HT-29 (cell line): ENCODE measurements around the gene SIGLEC7. TPM values are rescaled to one million over a fixed set of nuclear protein-coding genes. Genes with fewer than 3 reads are reported as not detected.

Experiments used
- DNase-seq: peaks from one replicate; pipeline ENCODE4 v3.0.0-alpha.2; 2015; ENCODE audit warnings: low spot score
- total RNA-seq: library from RNA; depleted of rRNA; stranded (reverse); fragments of >200 nt; shearing (Covaris generic); gene quantifications from 2 replicates; pipeline ENCODE4 v1.2.3, GENCODE V29; 2014

SIGLEC7 gene
- total RNA-seq, 1 experiment from 2014 or later = not detected

- DNase-seq = no peak
Observed at GRCh38 chr19:51116736-51117286, 25.3 kb upstream of the SIGLEC7 start.

DNA sequence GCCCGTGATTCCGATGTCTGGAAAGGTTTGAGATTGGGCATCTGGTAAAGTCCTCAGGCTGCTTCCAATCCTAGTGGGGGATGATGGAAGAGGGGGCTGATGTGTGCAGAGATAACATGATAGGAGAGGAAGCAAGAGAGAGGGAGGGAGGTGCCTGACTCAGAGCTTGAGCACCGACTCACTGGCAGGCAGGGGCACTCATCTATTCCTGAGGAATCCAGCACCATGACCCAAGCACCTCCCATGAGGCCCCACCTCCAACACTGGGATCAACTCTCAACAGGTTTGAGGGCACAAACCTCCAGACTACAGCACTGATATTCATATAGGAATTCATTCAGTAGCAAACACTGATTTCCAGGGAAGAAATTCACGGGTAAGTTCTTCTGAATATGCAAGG is 23.0 kb upstream of the SIGLEC7 start:
- no peak for DNase-seq

GRCh38 chr19:51119611-51120010 is 22.5 kb upstream of the SIGLEC7 start:
- DNase-seq = no peak

DNA sequence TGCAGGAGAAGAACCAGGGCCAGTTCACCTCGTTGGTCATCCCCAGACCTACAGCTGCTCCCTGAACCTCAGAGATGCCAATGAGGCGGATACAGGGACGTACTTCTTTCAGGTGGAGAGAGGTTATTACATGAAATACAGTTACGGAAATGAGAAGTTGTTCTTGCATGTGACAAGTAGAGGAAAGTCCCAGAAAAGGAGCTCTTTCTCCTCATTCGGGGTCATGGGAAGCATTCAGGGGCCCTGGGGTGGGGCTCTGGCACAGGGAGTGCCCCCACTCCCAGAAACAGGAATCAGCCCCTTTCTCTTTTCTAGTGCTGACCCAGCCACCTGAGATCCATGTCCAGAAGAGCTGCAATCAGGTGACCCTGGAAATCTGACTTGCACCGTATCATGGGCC is 21.9 kb upstream of the SIGLEC7 start:
- no peak for DNase-seq

DNA sequence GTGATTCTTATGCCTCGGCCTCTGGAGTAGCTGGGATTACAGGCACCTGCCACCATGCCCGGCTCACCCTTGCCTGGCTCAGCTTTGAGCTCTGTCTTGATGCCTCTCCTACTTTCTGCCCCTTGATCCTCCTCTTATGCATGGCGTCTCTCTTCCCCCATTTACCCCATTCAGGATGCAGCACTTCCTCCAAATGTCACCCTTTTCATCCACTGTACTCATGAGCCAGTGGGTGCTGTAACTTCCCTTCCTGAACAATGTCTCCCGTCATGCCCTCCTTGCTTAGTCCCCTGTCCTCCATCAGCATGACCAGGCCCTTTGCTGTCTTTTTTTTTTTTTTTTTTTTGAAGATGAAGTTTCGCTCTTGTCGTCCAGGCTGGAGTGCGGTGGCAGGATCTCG is 20.8 kb upstream of the SIGLEC7 start:
- no peak for DNase-seq

- no peak for DNase-seq
Observed at GRCh38 chr19:51122112-51122981, 19.8 kb upstream of the SIGLEC7 start.

DNA sequence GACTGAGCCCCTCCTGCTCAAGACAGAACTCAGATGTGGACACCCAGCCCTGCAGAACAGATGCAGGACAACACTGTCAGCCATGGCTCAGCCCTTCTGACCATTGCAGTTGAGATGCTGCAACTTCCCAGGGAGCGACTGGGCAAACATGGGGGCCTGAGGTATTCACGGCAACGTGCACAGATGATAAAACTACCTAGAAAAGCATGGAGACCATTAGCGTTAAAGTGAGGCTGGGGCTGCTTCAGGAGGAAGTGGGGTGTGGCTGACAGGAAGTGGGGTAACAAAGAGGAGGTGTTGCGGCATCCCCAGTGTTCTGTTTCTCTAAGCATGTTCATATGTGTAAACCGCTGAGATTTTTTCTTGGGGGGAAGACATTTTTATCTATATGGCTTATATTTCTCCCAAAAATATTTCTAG is 18.7 kb upstream of the SIGLEC7 start:
- DNase-seq = no peak

GRCh38 chr19:51123802-51124201 is 18.3 kb upstream of the SIGLEC7 start:
- no peak for DNase-seq

- DNase-seq = no peak
Observed at GRCh38 chr19:51124216-51124615, 17.9 kb upstream of the SIGLEC7 start.

DNA sequence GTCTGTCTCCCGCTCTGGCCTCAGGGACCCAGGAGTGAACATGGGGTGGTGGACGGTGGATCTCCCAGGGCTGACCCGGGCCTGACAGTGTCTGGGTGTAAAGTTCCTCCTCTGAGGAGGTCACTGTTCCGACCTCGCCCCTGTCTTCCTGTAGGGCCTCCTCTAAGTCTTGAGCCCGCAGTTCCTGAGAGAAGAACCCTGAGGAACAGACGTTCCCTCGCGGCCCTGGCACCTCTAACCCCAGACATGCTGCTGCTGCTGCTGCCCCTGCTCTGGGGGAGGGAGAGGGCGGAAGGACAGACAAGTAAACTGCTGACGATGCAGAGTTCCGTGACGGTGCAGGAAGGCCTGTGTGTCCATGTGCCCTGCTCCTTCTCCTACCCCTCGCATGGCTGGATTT is 17.4 kb upstream of the SIGLEC7 start, which contains the start of gene SIGLEC9:
TSS of gene SIGLEC9 (plus strand) at position 178 of the 400 bp plus-strand sequence. CDS start at position 247, 69 bp downstream.
- no peak for DNase-seq

DNA sequence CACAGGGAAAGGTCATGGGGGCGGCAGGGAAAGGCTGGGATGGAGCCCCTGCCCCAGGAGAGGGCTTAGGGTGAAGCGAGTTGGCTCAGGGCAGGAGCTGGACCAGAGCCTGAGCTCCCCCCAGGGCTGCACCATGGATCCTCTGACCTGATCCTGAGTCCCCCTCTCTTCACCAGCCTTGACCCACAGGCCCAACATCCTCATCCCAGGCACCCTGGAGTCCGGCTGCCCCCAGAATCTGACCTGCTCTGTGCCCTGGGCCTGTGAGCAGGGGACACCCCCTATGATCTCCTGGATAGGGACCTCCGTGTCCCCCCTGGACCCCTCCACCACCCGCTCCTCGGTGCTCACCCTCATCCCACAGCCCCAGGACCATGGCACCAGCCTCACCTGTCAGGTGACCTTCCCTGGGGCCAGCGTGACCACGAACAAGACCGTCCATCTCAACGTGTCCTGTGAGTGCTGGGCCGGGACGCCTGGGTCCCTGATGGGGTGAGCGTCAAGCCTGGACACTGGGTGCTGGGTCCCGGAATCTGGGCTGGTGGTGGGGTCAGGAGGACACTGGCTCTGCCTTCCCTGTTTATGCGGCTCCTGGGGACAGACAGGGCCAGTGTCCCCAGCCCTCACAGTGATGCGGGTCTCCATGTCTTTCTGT is 16.6 kb upstream of the SIGLEC7 start:
- DNase-seq = no peak

DNA sequence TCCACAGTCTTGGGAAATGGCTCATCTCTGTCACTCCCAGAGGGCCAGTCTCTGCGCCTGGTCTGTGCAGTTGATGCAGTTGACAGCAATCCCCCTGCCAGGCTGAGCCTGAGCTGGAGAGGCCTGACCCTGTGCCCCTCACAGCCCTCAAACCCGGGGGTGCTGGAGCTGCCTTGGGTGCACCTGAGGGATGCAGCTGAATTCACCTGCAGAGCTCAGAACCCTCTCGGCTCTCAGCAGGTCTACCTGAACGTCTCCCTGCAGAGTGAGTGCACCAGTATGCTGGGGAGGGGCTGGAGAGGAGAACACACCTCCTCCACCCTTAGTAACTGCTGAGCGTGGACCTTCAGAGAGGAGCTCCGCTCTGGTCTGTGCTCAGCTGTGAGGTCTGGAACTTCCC is 15.1 kb upstream of the SIGLEC7 start:
- DNase-seq = no peak

DNA sequence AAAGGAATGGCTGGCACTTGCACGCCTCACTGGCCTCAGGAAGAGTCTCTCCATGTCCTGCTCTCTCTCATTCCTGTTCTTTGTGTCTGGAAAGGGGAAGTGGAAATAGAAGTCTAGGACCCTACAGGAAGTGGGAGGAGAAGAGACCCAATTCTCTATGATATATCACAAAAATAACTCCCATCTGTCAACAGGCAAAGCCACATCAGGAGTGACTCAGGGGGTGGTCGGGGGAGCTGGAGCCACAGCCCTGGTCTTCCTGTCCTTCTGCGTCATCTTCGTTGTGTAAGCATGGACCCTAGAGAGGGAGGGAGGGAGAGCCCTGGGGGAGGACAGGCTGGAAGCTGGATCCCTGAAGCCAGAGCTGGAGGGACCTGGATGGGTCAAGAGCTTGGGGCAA is 14.3 kb upstream of the SIGLEC7 start:
- DNase-seq = no peak

DNA sequence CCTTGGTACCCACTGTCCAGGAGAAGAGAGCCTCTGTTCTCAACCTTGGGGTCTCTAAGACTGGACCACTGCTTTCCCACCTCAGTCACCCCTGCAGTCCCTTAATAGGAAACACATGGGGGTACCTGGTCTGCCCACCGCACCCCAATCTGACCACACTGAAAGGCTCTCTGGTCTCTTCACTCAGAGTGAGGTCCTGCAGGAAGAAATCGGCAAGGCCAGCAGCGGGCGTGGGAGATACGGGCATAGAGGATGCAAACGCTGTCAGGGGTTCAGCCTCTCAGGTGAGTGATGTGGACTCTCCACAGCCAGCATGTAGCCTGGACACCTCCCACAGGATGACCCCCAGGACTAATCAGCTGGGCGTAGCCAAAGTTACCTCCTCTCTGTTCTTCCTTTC is 13.9 kb upstream of the SIGLEC7 start:
- DNase-seq = no peak

GRCh38 chr19:51129716-51130115 is 12.4 kb upstream of the SIGLEC7 start:
- DNase-seq = no peak

- no peak for DNase-seq
Observed at GRCh38 chr19:51131780-51132680, 10.1 kb upstream of the SIGLEC7 start.

DNA sequence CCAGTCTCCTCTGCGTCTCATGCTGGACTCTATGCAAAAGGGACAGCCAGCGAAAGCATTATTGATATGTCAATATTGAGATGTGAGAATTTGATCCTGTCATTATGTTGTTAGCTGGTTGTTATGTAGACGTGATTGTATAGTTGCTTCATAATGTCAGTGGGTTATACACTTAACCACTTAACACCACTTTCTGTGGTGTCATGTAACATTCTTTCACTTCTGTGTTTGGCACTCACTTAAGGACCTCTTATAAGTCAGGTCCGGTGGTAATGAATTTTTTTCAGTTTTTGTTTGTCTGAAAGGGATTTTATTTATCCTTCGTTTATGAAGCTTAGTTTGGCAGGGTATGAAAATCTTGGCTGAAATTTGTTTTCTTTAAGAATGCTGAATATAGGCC is 7.1 kb upstream of the SIGLEC7 start:
- no peak for DNase-seq

GRCh38 chr19:51135986-51136762 is 5.9 kb upstream of the SIGLEC7 start:
- no peak for DNase-seq

- no peak for DNase-seq
Observed at GRCh38 chr19:51136851-51137551, 5.1 kb upstream of the SIGLEC7 start.

DNA sequence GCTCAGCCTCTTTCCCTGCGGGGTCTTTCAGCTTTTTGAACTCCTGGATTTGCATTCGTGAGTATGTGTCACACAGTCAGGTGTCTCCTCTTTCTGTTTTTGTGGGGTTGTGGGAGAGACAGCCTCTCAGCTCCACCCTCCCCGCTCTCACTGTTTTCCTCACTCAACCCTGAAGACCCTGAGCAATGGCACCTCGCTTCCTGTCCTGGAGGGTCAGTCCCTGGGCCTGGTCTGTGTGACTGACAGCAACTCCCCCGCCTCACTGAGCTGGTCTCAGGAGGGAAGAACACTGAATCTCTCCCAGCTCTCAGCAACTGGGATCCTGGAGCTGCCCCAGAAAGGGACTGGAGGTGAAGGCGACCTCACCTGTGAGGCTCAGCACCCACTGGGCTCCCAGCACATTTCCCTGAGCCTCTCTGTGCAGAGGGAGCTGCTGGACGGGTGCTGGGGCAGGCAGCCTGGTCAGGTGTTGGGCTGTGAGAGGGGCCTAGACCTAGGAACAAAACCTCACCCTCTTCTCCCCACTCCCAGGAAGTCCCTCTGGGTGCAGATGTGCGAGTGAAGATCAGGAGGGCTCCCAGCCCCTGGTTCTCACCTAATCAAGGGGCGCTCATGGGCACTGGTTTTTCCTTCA is 4.2 kb upstream of the SIGLEC7 start:
- no peak for DNase-seq
